ENCODE results near the gene ROBO4. TPM values are rescaled to one million over a fixed set of nuclear protein-coding genes. Genes with fewer than 3 reads are reported as not detected.

ROBO4 gene
- total and polyA plus RNA-seq, 8 donors, result 1.8 to 49.6 (median 6.1) TPM

DNA sequence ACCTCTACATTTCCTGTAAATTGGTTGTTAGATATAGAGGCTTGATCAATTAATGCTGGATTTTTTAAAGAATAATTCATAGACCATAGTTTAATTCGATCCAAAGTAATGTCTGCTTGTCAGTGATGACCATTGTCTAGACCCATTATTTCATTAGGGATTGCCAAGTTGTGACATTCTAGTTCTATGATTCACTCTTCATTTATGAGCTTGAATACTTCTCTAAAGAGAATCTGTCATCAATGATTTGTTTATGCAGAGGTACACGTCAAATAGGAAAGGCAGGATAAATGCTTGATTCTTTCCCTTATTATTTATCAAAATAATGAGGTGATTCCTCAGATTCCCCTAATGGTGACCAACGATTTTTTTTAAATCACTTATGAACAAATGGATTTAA lies 56.5 kb downstream of the ROBO4 start:
- H3K4me1 ChIP-seq, result peaks cover 23 to 50% (median 38%) of the 10 kb centered on the region in 4 donors
- no peak for DNase-seq
- WGBS, 5 donors, result 26 to 39% (median 31%) methylated on average over 3 of the region's 3 CpGs
- no peak overlapping the region for H3K4me3 ChIP-seq
- no peaks in the 10 kb centered on the region for H3K36me3 ChIP-seq
- H3K27ac ChIP-seq, result no peak overlapping the region
- intact Hi-C loops (cut with DNase I; ENCODE audit: low total_unique reads), result no loop called here
- H3K9me3 ChIP-seq, result no peaks in the 10 kb centered on the region
- TF ChIP-seq EP300 (IDR thresholded peaks at IDR 0.05) (no peak), CTCF (IDR thresholded peaks at IDR 0.05) (no peak), POLR2AphosphoS5 (IDR thresholded peaks at IDR 0.05) (no peak), POLR2A (IDR thresholded peaks at IDR 0.05) (no peak)
- H3K27me3 ChIP-seq, result peaks cover 18 to 88% (median 81%) of the 10 kb centered on the region in 3 donors

GRCh38 chr11:124840666-124841065 lies 57.0 kb downstream of the ROBO4 start:
- TF ChIP-seq CTCF (IDR thresholded peaks at IDR 0.05), result no peak
- TF ChIP-seq POLR2A (IDR thresholded peaks at IDR 0.05), result no peak
- TF ChIP-seq EP300 (IDR thresholded peaks at IDR 0.05), result no peak
- no peak for TF ChIP-seq POLR2AphosphoS5 (IDR thresholded peaks at IDR 0.05)
- peaks cover 23 to 55% (median 42%) of the 10 kb centered on the region in 4 donors for H3K4me1 ChIP-seq

DNA sequence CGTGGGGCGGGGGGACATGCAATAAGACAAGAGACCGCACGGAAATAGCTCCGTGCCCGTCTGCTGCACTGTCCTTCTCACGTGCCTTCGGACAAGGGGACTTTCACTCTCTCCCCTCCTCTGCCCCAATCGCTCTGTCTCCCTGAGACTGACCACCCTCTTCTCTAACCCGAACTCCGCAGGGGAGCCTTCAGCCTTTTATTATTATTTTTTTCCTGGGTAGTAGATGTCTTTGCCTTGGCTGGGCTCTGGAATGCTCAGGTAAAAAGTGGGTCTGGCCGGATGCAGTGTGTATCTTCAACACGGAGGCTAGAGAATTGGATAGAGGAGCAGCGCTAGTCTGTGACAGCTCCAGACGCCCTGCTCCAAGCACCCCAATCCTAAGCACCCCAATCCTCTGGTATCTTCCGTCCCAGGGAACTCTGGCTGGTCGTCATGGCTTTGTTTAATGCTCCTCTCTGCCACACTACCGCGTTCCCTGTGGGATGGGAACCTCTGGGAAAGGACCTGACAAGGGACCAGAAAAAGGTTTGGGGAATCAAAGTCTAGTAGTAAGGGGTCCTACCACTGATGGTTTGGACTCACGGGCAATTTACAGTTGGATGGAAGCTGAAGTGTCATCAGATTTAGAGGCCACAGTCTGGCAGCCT lies 57.6 kb downstream of the ROBO4 start:
- WGBS, 5 donors, result 8 to 14% (median 8%) methylated on average over 20 of the region's 20 CpGs
- Histone ChIP-seq H3K27ac (no peak overlapping the region), H3K4me3 (peak overlapping the region; percentile 26 to 54 (median 44)), H3K27me3 (peaks cover 18 to 77% (median 70%) of the 10 kb centered on the region in 3 donors), H3K4me1 (peaks cover 23 to 57% (median 42%) of the 10 kb centered on the region in 4 donors), H3K9me3 (no peaks in the 10 kb centered on the region), H3K36me3 (no peaks in the 10 kb centered on the region)
- DNase-seq, result no peak
- TF ChIP-seq POLR2A (IDR thresholded peaks at IDR 0.05), result no peak
- TF ChIP-seq POLR2AphosphoS5 (IDR thresholded peaks at IDR 0.05), result no peak
- no peak for TF ChIP-seq CTCF (IDR thresholded peaks at IDR 0.05)
- TF ChIP-seq EP300 (IDR thresholded peaks at IDR 0.05), result no peak
- intact Hi-C loops (cut with DNase I; ENCODE audit: low total_unique reads), result loop anchor here (5.0 kb wide), 1 partner anchor 173 kb away; no protein-coding TSS in a partner anchor

More at GRCh38 chr11:124840666-124841065, 57.0 kb downstream of the ROBO4 start:
- Histone ChIP-seq H3K9me3 (no peaks in the 10 kb centered on the region), H3K4me3 (no peak overlapping the region), H3K36me3 (no peaks in the 10 kb centered on the region), H3K27ac (no peak overlapping the region), H3K27me3 (peaks cover 18 to 82% (median 76%) of the 10 kb centered on the region in 3 donors)
- 41 to 68% (median 50%) methylated on average over 1 of the region's 1 CpG for WGBS, 5 donors
- intact Hi-C loops (cut with DNase I; ENCODE audit: low total_unique reads), result no loop called here
- no peak for DNase-seq

DNA sequence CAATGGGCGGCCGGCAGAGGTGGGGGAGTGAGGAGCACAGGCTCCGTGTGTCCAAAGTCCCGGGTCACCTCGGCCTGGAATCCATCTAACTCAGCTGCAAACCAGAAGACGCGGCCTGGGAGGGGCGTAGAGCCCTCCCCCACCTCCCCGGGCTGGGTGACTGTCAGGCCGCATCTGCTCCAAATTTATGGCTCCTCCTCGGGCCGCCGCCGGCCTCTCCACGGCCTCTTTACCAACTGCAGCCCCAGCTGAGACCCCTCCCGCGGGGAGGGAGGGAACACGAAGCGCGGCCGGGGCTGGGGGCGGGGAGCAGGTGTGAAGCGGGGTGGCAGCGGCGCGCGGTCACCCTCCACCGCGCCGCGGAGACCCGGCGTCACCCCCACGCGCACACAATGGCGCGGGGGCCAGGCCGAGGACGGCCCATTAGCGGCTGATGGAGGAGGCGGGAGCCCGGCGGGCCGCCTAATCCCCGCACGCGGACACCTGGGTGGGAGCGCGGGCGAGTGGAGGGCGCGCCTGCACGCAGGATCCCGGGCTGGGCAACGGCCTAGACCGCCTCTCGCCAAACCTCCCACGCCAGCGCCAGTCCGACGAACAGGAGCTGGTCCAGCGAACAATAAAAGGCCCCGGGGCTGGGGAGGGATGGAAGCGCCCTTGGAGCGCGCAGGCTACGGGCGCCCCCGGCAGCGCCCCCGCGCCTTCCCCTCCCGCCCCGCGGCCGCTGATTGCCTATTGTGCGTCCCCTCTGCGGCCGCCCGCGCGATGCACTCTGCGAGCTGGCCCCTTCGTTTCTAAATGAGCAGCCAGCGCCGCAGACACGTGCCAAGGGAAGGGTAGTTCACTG lies 58.3 kb downstream of the ROBO4 start:
- peaks cover 12 to 69% (median 63%) of the 10 kb centered on the region in 3 donors for H3K27me3 ChIP-seq
- no peak for TF ChIP-seq POLR2A (IDR thresholded peaks at IDR 0.05)
- TF ChIP-seq EP300 (IDR thresholded peaks at IDR 0.05), result no peak
- TF ChIP-seq POLR2AphosphoS5 (IDR thresholded peaks at IDR 0.05), result no peak
- TF ChIP-seq CTCF (IDR thresholded peaks at IDR 0.05), result no peak
- peaks cover 23 to 52% (median 41%) of the 10 kb centered on the region in 4 donors for H3K4me1 ChIP-seq
- H3K9me3 ChIP-seq, result no peaks in the 10 kb centered on the region
- WGBS, 5 donors, result 1 to 2% (median 2%) methylated on average over 27 to 87 of the region's 87 CpGs
- no peaks in the 10 kb centered on the region for H3K36me3 ChIP-seq
- intact Hi-C loops (cut with DNase I; ENCODE audit: low total_unique reads), result loop anchor here (5.0 kb wide), 1 partner anchor 172 kb away; no protein-coding TSS in a partner anchor
- peak in 1 of 2 donors; percentile 57 for DNase-seq
- peak overlapping the region; percentile 26 to 54 (median 44) for H3K4me3 ChIP-seq
- H3K27ac ChIP-seq, result no peak overlapping the region

All from stomach (tissue), 9 donors.